DMS114 treated with DMSO at 0.1 percent for 48 hours (cell line): ENCODE measurements around the gene EFCAB5.
"Not testable (repeated sequence)": the region's sequence is repeated elsewhere in the genome, so short reads cannot be mapped to it uniquely, and the experiment has no call there.

Experiments used
- DNase-seq: peaks from one replicate; lab custom pipeline; 2025; ENCODE audit not compliant: unreplicated experiment; lab: John Stamatoyannopoulos, UW

The EFCAB5 gene

DNA sequence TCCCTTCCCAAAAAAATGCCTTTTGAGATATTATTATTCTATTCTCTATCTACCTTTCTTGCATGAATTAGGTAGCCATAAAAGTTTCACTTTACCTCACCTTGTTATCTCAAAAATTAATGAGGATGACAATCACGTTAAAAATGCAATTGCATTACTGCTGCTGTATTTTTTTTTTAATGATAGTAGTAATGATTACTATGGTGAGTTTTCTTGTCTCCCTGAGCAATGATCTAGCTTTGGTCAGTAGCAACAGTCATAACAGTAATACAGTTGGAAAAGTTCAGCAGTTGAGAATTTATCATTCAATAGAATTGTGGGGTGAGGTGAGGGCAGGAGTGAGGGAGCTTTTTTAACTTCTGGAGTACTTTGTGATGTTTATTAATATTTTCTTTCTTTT is at the start of gene EFCAB5:
EFCAB5 (plus strand) TSS at position 301 of the 400 bp plus-strand sequence. CDS start 163 bp downstream, outside the sequence.
- no peak for DNase-seq

DNA sequence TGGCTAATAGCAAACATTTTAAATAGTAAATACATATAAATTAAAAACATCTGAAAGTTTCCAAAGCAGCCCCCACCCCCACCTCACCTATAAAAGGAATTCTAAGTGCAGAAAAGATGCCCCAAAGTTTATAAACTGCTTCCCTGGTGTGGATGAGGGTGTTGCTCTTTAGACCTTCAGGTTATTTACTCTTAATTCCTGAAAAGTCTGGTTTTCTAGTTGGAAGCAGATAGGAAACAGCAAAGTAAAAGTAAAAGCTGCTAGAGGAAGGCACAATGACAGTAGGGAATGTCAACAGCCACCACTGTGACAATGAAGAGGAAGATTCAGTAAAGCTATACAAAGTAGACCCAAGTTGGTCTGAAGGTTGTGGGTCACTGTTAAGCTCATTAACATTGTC is 49.2 kb upstream of the EFCAB5 start:
- no peak for DNase-seq

DNA sequence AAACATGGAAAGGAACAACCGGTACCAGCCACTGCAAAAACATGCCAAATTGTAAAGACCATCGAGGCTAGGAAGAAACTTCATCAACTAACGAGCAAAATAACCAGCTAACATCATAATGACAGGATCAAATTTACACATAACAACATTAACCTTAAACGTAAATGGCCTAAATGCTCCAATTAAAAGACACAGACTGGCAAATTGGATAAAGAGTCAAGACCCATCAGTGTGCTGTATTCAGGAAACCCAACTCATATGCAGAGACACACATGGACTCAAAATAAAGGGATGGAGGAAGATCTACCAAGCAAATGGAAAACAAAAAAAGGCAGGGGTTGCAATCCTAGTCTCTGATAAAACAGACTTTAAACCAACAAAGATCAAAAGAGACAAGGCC is 44.3 kb upstream of the EFCAB5 start:
- not testable (repeated sequence) for DNase-seq

DNA sequence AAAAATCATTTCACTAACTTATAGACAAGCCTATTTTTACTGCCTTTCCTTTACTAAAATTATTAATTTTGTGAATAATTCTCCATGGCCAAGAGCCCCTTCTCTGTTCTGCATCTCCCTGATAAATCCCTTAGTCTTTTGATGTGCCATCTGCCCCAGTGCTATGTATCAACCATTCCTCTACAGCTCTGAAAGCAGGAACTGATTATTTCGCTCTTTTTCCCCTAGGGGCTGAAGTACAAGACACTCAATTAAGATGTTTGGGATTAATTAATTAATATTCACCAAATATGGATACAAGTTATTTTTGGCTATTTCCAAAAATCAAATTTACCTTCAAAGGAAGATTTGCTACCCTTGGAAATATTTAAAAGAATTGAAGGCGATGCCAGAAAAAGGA is 38.0 kb upstream of the EFCAB5 start:
- no peak for DNase-seq

DNA sequence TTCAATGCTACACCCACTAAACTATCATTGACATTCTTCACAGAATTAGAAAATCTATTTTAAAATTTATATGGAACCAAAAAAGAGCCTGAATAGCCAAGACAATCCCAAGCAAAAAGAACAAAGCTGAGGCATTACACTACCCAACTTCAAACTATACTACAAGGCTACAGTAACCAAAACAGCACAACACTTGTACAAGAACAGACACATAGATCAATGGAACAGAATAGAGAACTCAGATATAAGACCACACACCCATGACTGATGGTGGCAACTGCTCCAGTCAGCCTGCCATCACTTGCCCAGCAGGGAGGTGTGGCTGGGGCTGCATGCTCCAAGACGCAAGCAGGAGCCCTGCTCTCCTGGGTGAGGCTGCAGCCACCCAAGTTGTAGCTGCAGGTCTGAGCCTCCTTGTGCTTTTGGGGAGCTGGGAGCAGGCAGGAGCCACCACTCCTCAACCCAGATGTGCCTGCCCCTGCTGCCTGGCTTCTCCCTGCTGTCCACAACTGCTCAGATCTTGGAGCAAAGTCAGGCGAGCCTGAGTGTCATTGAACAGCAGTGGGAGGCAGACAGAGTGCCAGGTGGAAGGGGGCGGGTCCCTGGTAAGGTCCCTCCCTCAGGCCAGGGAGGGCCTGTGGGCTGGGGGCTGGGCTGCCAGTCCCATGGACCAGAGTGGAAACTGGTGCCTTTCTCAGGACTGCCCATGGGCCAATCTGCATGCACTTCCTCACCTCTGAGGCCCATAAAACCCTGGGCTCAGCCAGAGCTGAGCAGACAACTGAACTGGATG is 36.2 kb upstream of the EFCAB5 start:
- no peak for DNase-seq

DNA sequence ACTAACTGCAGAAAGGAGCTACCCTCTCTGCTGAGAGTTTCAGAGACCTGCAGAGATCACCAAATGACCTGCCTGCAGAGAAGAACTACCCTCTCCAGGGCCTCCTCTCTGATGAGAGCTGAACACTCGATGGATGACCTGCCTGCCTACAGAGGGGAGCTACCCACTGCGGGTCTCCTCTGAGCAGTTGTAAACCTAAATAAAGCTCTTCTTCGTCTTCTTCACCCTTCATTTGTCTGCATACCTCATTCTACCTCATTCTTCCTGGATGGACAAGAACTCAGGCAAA is 35.6 kb upstream of the EFCAB5 start:
- no peak for DNase-seq

DNA sequence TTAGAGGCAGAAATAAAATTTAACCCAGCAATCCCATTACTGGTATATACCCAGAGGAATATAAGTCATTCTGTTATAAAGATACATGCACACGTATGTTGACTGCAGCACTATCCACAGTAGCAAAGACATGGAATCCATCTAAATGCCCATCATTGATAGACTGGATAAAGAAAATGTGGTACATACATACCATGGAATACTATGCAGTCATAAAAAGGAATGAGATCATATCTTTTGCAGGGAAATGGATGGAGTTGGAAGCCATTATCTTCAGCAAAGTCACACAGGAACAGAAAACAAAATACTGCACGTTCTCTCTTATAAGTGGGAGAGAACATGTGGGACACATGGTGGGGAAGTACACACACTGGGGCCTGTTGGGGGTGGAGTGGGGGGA is 34.5 kb upstream of the EFCAB5 start:
- no peak for DNase-seq

DNA sequence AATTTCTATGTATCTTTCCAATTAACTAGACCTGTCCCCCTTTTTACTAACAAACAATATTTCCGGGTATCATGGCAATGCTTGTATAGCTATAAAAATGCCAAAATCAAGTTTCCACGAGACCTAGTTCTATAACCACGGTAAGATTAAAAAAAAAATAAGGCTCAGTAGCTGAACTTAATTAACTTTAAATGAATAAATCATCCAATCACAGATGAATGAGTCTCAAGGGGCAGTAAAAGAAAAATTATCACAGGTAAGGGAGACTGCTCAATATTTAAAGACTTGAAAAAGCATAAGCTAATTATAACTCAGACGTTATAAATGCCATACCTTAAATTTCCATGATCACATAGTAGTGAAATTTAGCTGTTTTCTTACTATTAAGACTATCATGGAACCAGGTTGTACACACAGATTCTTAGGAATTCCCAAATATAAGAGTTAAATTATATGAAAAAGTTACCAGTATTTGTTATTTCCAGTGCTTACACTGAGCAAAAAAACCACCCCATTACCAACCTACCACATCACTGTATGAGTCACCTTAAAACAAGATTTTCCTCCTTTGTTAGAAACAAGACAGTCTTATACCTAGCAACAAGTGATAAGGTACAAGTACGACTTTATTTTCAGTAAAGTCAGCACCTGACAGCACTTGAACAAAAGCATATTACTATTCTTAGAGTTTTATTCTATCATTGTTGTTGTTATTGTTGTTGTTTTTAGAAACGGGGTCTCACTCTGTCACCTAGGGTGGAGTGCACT is 32.0 kb upstream of the EFCAB5 start:
- DNase-seq: no peak

DNA sequence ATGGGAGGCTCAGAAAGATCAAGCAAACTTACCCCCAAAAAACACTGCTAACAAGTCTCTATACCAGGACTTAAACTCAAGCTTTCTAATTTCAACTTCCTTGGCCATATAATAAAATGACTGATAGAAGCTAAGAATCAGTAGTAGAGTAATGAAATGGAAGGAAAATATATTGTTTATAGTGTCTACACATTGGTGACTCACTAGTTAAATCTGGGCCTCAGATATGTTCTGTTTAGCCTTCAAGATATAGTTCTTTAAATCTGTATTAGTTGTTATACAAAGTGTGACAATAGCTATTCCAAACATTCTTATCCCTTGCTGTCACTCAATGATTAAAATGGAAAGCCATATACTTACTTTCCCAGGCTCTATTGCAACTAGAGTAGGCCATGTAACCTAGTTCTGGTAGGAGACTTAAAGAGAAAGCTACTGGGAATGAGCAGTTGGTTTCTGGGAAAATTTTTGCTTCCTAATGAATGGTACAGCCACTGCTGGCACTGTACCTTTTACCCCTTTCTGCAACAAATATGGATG is 29.7 kb upstream of the EFCAB5 start:
- no peak for DNase-seq

DNA sequence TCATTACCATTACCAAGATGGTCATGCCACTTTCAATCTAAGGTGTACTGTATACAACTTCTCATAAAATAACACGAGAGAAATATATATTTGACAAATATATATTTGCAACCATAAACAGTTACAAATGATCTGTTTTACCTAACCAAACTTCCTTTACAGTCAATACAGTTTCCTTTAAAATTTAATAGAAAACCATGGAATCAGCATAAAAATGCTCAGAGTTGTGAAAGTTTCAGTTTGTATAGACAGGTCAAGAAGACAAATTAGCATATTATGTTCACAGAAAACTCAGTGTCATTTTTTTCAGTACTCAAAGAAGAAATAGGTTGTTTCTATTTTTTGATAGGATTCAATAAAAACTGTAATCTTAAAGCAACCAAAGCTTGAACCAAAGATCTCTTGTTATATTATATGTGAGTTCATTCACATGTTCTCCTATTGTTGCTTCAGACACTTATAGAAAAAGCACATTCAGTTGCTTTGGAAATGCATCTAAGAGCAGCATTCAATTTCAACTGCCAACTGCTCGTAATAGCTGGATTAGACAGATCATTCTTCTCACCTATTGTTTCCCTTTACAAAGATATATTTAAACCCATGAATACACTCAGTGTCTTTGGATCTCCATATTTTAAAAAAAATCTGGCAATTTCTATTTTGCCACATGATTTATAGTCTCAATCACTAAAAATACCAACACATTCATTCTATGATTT is 26.5 kb upstream of the EFCAB5 start:
- DNase-seq: no peak

DNA sequence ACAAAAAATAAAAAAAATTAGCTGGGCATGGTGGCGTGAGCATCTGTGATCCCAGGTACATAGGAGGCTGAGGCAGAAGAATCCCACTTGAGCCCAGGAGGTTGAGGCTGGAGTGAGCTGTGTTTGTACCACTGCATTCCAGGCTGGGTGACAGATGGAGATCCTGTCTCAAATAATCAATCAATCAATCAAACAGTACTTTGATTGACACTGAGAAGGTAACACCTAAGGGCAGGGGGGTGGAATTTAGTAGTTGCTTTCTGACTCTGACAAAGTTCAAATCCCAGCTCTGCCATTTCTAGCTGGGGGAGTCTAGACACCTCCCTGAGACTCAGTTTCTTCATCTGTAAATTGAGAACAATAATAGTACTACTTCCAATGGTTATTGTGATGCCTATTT is 23.4 kb upstream of the EFCAB5 start:
- DNase-seq: no peak

DNA sequence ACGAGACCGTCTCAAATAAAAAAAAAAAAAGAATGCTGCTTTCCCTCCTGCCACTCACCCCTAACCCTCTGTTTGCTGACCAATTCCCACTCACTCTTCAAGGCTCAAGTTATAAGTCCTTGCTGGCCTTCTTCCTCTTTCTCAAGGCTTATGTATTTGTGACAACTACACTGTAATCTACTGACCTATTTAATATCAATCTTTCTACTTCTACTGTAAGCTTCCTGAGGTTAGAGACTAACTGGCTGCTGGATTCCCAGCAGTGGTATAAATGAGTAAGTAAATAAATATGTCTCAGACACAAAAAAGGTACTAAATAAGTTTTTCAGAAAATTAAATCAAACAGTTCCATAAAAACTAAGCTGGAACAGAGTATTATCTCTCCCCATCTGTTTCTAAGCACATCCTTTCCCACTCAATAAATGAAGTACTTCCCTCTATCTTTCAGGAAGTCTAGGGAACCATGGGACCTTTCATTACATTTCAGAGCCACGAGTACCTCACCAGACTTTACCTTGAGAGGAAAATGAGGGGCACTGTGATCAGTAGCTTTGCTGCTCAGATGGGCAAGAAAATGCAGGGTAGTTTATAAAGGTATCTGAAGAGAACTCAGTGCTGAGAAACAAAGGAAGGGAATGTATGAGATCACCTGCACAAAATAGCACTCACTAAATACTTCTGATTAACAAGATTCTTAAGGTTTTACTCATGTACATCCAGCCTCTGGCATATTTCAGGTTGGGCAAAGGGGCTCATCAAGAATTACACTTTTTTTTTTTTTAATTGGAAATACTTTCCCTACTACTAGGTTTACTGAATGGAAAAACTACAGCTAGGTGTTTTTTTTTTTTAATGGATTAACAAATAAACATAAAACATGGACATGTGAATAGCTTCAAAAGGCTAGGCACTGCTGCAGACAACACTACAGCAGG is 22.2 kb upstream of the EFCAB5 start:
- DNase-seq: no peak

DNA sequence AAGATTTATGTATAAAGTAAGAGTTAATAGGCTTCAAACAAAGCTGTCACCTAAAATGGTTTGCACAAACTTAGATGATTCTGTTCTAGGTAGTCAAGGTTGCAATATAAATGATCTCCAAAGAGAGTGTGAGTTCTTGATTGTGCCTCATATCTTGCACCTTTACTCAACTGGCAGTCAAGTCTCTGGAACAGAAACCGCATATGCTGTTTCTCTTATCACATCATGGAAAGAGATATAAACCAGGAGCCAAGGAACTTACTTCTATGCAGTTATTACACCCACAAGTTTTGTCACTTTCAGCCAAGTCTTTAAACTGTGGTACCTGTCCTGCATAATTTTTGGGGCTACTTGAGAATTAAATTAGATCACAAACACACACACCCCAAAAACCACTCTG is 16.6 kb upstream of the EFCAB5 start:
- no peak for DNase-seq

DNA sequence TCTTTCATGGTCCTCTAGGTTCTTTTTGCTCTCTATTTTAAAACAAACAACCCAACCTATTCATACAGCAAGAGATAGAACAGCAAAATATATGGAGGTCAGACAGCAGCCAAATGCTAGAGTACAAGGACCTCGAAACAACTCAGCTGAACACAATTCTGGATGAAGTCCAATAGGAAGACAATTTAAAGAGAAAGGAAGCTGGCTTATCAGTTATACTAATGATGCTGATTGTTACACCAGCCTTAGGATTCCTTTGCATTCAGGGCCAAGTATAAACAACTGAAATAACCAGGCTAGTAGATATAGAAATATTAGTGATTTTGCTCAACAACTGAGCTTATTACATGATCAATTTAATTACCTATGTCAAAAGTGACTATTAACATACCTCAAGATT is 13.9 kb upstream of the EFCAB5 start:
- DNase-seq: no peak

DNA sequence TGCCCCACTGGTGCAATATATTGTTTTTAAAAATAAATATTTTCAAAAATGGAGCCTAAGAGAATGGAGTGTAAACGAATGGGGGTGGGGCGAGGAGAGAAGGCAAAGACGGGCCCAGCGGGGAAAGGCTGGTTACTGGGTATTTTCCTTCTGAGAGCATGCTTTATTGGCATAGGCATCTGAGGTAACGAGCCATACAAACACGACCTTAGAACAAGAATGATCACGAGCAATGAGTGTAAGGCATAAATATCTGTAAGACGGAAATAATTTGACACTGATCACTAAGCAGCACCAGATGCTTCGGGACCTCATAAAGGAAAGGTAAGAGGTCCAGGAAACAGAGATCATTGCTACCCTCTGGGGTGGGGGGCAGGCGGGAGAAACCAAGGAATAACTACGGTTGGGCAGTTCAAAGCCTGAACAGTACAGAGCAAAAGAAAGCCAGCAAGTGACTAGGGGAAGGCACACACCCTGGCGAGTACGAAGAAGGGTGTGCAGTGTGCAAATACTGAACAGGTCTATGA is 12.4 kb upstream of the EFCAB5 start:
- DNase-seq: peak; percentile 31

DNA sequence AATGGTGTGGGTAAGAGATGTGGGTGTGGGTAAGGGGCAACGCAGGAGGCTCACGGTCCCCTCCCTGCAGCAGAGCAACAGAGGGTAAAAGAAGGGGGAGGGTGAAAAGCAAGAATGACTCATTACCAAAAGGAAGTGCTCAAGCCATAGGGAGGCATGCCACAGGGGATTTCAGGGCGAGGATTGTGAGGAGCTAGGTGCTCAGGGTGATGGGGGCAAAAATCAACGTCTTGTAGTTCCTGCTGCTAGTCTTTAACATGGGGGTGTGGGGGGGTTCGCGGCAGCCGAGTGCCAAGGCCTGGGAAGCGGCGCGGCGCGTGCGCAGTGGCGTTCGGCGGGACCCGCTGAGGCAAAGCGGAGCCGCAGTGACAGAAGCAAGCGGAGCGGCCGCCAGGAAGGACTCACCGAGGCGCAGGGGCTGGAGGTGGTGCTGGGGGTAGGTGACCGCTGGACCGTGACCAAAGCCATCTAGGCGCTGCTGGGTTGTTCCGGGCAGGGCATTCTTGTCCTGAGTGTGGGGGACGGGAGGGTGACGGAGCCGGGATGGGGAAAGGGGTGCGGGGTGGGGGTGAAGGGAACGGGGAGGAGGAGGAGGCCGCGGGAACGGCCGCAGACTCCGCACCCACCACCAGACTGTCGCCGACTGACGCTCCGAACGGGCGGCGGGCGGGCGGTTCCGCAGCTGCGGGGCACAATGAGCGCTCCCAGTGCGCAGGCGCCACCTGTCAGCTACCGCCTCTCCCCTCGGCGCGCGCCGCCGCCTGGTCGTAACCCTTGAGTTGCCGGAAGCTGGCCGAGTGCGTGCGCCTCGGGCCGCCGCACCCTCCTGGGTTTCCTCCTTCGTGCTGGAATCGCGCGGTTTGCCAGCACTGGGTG is 11.7 kb upstream of the EFCAB5 start, which contains the start of gene SSH2:
SSH2 (minus strand) TSS at position 696 of the 876 bp plus-strand sequence; CDS start at position 468, 228 bp downstream.
- peak; percentile 70 for DNase-seq

DNA sequence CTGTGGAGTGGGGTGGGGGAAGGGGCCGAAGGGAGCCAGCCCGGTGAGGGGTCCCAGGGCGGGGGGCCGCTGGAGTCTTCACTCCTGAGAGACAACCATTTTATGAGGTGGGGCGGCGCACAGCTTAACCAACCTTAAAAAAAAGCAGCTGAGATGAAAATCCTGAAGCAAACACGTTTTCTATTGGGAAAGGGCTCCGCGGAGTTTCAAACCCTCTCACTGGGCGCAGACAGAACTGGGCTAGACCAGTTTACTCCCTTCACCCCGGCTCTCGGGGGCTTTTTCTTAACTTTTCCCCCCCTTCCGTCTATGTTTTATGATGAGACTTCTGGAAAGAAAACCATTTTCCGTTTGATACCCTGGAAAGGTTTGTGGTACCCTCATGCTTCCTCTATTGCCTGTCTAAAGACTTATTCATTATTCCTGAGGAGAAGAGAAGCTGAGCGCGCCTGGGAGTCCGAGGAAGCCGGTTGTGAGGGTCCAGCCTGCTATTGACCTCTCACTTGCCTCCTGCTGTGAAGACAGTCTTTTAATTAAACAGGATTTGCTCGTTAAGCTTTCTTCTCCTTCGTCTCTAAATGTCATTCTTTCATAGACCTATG is 10.9 kb upstream of the EFCAB5 start:
- peak; percentile 37 for DNase-seq

DNA sequence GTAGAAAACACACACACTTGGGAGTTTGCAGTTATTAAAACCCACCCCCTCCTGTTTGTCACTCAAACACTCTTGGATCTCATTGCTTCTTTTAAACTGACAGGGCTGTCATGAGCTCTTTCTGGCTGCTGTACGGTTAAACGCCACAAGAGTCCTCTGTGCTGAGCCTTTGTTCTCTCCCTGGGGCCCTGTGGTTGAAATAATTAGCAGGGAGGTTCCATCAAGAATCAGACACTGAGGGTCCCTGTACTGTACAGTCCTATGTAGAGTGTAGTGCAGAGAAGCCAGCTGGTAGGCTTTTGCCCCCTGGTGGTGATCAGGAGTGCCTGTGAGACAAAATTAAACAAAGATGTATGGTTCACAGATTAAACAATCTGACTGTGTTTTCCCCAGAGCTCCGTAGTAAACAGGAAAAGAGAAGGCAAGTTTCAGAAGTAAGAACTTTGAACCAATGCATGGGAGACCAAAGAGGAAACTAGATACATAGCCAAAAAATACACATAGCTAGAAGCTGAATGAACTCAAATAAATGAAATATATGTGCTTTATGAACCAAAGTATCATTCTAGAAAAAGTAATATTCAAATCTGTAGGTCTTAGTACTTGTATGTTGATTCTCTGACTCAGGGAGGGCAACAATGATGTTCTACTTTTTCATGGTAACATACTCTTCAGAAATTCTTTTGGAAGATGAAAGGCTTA is 10.1 kb upstream of the EFCAB5 start:
- DNase-seq: peak; percentile 83
